Hypothalamus (tissue), 51 donors: Measurements from ENCODE around the gene NCKAP1.
"Not testable (repeated sequence)": the region's sequence is repeated elsewhere in the genome, so short reads cannot be mapped to it uniquely, and the experiment has no call there.

ENCODE experiments used
- DNase-seq, 51 donors: peaks; one replicate each; lab custom pipeline; 2025; lab: John Stamatoyannopoulos, UW

The NCKAP1 gene

GRCh38 chr2:183040604-183041003 lies 2.3 kb upstream of the NCKAP1 start:
- DNase-seq, result no peak

GRCh38 chr2:183037553-183038340 lies 510 bp downstream of the NCKAP1 start:
- peak in 42 of 51 donors; percentile 5 to 80 (median 50) for DNase-seq

- DNase-seq, result peak in 1 of 51 donors; percentile 68
Observed at GRCh38 chr2:183037074-183037552, 1.1 kb downstream of the NCKAP1 start.

GRCh38 chr2:183035954-183036669 lies 2.1 kb downstream of the NCKAP1 start:
- no peak for DNase-seq

- no peak for DNase-seq
Observed at GRCh38 chr2:183035298-183035953, 2.8 kb downstream of the NCKAP1 start.

GRCh38 chr2:183034806-183035205 lies 3.5 kb downstream of the NCKAP1 start:
- DNase-seq, result no peak

GRCh38 chr2:183033951-183034350 lies 4.3 kb downstream of the NCKAP1 start:
- no peak for DNase-seq

- DNase-seq, result no peak
Observed at GRCh38 chr2:183031911-183032794, 6.1 kb downstream of the NCKAP1 start.

- DNase-seq, result no peak
Observed at GRCh38 chr2:183029219-183029618, 9.0 kb downstream of the NCKAP1 start.

- DNase-seq, result no peak
Observed at GRCh38 chr2:183028108-183028507, 10.1 kb downstream of the NCKAP1 start.

- DNase-seq, result no peak
Observed at GRCh38 chr2:183027443-183027842, 10.8 kb downstream of the NCKAP1 start.

- no peak for DNase-seq
Observed at GRCh38 chr2:183026424-183026823, 11.8 kb downstream of the NCKAP1 start.

- no peak for DNase-seq
Observed at GRCh38 chr2:183025993-183026392, 12.3 kb downstream of the NCKAP1 start.

- DNase-seq, result no peak
Observed at GRCh38 chr2:183024339-183025095, 13.7 kb downstream of the NCKAP1 start.

- no peak for DNase-seq
Observed at GRCh38 chr2:183022711-183023110, 15.5 kb downstream of the NCKAP1 start.

GRCh38 chr2:183021613-183022012 lies 16.6 kb downstream of the NCKAP1 start:
- DNase-seq, result no peak

- DNase-seq, result no peak
Observed at GRCh38 chr2:183019718-183020442, 18.4 kb downstream of the NCKAP1 start.

- not testable (repeated sequence) for DNase-seq
Observed at GRCh38 chr2:183017845-183018244, 20.4 kb downstream of the NCKAP1 start.

GRCh38 chr2:183014005-183014404 lies 24.3 kb downstream of the NCKAP1 start:
- no peak for DNase-seq
